HG03060 (cell line): ENCODE measurements around the gene CCDC120.

ENCODE experiments used
- ATAC-seq: cut with Tn5 transposase; IDR thresholded peaks from one replicate; pipeline ENCODE4 v1.9.1; 2021; ENCODE audit warnings: low read depth, moderate number of reproducible peaks; ENCODE audit not compliant: unreplicated experiment

The CCDC120 gene, protein sequence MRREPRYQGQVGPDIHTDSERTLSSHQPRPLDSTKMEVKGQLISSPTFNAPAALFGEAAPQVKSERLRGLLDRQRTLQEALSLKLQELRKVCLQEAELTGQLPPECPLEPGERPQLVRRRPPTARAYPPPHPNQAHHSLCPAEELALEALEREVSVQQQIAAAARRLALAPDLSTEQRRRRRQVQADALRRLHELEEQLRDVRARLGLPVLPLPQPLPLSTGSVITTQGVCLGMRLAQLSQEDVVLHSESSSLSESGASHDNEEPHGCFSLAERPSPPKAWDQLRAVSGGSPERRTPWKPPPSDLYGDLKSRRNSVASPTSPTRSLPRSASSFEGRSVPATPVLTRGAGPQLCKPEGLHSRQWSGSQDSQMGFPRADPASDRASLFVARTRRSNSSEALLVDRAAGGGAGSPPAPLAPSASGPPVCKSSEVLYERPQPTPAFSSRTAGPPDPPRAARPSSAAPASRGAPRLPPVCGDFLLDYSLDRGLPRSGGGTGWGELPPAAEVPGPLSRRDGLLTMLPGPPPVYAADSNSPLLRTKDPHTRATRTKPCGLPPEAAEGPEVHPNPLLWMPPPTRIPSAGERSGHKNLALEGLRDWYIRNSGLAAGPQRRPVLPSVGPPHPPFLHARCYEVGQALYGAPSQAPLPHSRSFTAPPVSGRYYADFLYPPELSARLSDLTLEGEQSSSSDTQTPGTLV

GRCh38 chrX:49058794-49059193, at the start of gene CCDC120:
CCDC120 (plus strand) TSS chrX:49058999; CDS start chrX:49062042, 3,043 bp downstream.
- ATAC-seq = no peak

GRCh38 chrX:49019050-49019449, 39.7 kb upstream of the CCDC120 start:
- ATAC-seq = no peak

GRCh38 chrX:49019599-49020249, 39.1 kb upstream of the CCDC120 start:
- no peak for ATAC-seq

DNA sequence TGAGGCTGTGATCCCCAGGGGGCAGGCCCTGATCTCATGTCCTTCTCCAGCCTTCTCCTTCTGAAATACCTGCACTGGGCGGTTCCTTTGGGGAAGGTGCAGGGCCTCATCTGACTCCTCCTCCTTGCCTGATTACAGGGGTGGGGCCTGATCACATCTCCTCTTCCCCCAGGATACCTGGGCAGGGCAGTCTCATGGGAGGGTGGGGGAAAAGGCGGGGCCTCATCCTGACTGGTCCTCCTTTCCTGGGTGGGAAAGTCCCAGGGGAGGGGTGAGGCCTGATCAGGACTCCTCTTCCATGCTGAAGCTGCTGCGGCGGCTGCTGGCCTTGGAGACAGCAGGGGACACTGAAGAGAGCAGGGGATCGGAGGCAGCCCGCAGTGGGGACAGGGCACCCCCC, 28.9 kb upstream of the CCDC120 start:
- no peak for ATAC-seq

DNA sequence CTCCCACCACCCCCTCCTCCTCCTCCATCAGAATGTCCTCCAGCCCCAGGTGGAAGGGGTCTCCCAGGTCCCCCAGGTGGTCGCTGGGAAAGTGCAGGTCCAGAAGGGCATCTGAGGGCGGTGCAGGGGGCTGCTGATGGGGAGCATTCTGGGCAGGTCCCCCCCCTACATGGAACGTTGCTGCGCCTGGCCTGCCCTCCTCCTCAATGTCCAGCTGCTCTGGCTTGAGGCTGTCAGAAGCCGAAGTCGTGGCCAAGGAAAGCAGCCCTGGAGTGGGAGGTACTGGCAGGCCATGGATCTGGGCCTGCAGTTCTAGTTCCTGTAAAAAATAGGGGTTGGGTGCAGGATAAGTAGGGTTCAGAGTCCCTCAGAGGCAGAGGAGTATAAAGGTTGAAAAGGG, 28.5 kb upstream of the CCDC120 start:
- ATAC-seq = no peak

- no peak for ATAC-seq
Observed at GRCh38 chrX:49037883-49038475, 20.8 kb upstream of the CCDC120 start.

- no peak for ATAC-seq
Observed at GRCh38 chrX:49039598-49040375, 19.0 kb upstream of the CCDC120 start.

- no peak for ATAC-seq
Observed at GRCh38 chrX:49040376-49040955, 18.3 kb upstream of the CCDC120 start.

- ATAC-seq = no peak
Observed at GRCh38 chrX:49041744-49042580, 16.8 kb upstream of the CCDC120 start.

DNA sequence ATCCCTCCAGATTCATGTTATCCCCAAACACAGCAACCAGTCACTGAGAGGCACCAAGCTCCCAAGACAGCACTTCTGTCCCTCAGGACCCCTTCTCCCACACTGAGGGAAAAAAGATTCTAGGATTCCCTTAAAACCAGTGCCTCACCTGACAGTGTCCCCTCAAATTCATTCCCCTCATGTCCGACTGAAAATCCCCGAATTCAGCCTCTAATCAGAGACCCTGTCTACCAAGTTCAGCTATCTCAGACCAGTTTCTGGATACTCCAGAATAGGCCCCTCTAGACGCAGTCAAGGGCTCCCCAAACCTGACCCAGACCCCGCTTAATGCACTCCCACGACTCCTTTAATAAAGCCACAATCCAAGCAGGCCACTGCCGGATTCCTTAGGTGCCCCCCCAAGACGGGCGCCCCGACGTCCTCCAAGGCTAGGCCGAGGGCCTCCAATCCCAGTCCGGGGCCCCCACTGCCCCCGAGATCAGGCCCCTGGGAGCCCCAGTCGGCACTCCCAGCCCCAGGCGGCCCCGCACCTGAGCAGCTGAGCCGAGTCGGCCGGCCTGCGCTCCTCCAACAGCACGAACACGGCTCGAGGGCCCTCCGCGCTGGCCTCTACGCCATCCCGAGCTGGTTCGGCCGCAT, 16.1 kb upstream of the CCDC120 start:
- no peak for ATAC-seq

DNA sequence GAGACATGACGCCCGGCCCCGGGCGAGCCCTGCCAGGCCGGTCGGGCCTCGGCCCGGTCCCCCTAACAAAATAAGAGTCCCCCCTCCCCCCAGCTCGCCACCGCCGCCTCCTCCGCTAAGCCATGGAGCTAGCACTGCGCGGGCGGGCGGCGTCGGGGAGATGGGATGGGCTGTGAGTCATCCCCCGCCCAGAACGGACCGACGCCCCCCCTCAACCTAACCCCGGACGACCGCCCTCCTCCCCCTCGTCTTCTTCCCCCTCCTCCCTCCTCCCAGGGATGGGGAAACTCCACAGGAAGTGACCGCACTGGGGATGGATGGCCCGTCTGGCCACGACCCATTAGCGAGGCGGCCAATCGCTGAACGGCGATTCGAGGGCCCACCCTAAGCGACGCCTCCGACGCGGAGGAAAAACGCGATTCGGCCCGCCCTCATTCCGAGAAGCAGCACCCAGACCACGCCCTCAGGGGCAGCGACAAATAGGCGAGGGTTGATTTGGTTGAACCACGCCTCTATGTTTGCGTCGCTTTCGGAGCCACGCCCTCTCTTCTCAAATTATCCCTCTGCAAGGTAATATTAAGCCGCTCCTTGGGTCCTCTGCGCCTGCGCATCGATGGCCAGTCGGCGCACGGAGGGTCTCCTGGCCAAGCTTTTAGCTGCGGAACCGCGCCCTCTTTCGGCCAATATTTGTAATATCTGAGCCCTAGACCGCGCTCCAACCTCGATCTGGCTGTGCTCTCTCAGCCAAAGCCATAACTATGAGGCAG, 15.4 kb upstream of the CCDC120 start, which contains the start of gene TFE3:
Gene TFE3, minus strand, starts transcription at position 138 of the 767 bp plus-strand sequence. Its CDS starts 131 bp downstream, at position 7.
- peak; percentile 85 for ATAC-seq

- ATAC-seq = no peak
Observed at GRCh38 chrX:49043987-49044281, 14.9 kb upstream of the CCDC120 start.

DNA sequence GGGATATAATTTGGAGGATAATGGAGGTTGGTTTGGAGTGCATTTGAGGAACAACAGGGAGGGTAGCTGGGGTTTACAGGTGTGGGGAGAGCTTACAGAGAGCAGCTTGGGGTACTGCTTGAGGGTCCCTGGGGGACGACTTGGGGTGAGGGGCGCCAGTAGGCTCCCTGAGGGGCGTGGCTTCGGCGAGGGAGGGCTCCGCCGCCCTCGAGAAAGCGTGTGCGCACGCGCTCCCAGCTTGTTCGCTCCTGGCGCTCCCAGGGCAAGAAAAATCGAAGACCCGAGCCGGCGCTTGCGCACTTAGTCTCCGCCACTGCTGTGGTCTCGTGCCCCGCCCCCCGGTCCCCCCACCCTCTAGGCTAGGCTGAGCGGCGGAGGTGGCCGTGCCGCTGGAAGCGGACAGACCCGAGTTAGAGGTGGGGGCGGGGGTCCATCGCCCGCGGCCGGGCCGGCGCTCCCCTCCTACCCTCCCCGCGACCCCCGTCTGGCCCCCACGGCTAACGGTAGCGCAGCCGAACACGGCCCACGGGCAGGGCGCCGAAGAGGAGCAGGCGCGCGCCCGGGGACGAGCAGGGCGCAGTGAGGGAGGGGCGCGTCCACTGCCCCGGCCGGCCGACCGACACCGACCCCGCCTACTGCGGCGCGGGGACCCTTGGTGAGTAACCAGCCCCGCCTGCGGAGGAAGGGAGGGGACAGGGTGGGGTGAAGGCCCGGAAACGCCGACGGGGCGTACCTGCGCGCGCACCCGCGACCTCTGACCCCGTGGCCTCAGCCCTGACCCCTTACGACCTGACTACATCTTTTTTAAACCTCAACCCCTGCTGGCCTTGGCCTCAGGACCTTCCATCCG, 5.4 kb upstream of the CCDC120 start:
- ATAC-seq = no peak

DNA sequence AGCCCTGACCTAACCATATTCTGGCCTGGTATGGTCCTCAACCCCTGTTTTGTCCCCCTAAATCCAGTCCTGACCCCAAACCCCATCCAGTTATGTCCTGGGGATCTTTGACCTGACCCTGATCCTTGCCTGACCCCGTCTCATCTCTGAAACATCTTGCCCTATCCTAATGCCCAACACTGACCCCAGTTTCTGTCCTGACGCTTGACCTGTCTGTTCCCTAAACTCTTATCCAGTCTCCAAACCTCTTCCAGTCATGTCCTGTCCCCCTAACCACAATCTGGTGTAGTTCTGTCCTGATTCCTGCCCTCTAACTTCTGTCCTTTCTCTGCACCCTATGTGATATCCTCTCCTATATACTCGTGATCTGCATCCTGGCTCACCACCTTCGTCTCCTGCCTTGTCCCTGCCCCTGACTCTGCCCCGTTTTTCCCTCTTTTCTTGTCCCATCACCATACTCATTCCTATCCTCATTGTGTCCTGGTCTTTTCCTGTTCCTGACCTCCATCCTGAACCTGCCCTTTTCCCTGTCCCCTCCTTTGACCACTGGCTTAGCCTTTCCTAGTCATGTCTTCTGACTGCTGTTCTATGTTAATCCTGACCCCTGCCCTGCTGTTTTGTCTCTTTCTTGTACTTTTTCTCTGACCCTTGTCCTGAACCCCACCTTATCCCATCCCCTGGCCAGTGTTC, 4.6 kb upstream of the CCDC120 start:
- no peak for ATAC-seq

DNA sequence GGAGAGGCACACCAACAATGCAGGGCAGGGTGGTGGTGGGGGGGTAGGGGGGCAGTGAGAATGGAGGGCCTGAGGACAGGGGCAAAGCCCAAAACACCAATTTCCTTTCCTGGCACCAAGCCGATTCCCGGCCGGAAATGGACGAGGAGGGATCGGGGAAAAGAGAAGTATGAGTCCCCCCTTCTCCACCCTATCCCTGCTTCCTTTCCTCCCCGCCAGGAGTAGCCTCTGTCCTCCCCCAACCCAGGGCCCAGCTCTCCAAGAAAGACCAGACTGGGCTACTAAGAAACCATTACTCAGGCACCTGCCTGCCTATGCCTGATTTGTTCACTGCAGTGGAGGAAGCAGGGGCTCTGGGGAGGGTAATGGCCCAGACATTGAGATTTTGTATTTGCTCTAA, 402 bp downstream of the CCDC120 start:
- ATAC-seq = no peak

DNA sequence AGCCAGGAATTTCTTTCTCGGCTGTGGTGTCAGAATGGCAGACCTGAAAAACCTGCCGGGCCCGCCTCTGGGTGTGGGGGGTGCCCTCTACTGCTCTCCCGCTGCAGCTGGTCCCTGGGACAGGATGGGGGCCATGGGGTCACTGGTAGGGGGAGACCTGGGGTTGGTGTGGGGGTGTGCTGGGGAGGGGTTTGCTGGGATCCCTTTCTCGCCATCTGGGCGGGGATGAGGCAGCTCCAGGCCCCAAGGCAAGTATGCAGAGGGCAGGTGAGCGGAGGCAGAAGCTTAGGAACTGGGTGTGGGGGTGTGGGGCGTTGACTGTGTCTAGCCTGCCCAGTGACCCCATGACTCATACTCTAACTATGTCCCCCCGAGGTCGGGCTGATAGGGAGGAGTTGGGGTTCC, 884 bp downstream of the CCDC120 start:
- ATAC-seq = no peak
